ENCODE results near the gene USP30. TPM values are rescaled to one million over a fixed set of nuclear protein-coding genes. Genes with fewer than 3 reads are reported as not detected.

Gene USP30
- total RNA-seq, 2 experiments from 2014 or later: 5.5 to 7.2 TPM

DNA sequence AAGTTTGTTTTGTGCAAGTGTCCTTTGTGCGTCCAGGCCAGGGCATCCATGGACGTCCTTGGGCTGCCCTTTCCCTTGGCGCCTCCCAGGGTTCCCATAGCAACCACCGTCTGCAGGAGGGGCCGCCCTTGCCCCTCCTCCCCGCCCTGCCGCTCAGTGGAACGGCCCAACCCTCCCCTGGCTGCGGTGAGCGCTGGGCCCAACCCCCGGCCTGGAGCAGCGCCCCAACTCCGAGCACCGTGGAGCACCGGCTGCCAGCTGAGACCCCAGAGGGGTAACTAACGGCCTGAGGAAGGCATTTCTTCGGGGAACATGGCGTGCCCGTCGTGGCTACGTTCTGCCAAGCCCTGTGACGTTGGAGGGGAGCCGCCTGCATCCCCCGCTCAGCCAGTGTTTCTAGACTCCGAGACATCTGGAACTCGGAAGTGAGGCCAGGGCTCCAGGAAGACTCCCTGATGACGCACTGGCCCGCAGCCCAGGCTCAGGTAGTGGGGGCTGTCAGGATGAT lies 58.7 kb downstream of the USP30 start:
- Mint-ChIP-seq H3K4me1 (peaks cover 24% of the 10 kb centered on the region), H3K36me3 (ENCODE audit: low read depth) (peaks cover 17% of the 10 kb centered on the region), H3K4me3 (peak overlapping the region; percentile 70), H3K9me3 (no peaks in the 10 kb centered on the region), H3K27me3 (no peaks in the 10 kb centered on the region), H3K27ac (peak overlapping the region; percentile 69)
- CTCF ChIA-PET: interaction anchor here (0.6 to 1.4 kb wide), 7 partner anchors 9 to 305 kb away, joined by 3 to 9 read pairs (median 4); partner anchors contain the start of gene ALKBH2
- POLR2A ChIA-PET: no interaction called here
- peak; percentile 60 for DNase-seq

DNA sequence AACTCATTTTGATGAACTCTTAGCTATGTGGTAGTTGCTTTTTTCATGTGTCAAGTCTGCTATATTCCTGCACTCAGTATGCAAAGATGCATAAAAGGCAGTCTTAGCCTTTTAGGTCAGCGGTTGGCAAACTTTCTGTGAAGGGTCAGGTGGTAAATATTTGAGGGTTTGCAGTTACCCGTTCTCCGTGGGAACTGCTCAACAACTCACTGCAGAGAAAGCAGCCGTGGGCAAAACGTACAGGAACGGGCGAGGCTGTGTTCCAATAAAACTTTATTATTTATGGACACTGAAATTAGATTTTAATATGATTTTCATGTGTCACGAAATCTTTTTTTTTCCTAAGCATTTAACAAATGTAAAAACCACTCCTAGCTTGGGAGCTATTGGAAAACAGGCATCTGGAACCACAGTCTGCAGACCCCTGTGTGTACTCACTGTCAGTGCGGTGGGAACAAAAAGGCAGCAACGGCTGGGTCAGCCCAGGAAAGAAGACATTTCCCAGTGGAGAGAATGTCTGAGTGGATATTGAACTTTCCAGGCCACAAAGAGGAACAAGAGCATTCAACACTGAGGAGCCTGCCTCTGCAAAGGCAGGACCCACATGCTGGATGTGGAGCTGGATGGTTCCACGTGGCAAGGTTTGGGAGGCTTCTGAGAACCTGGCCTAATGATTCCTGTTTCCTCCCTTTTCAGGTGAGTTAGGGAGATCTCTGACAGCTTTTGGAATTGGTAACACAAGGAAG lies 60.5 kb downstream of the USP30 start:
- POLR2A ChIA-PET: interaction anchor here (0.6 kb wide), 1 partner anchor 64 kb away, joined by 3 read pairs; no protein-coding TSS in a partner anchor
- Mint-ChIP-seq H3K9me3 (no peaks in the 10 kb centered on the region), H3K27ac (no peak overlapping the region), H3K4me1 (peaks cover 24% of the 10 kb centered on the region), H3K27me3 (no peaks in the 10 kb centered on the region), H3K4me3 (no peak overlapping the region), H3K36me3 (ENCODE audit: low read depth) (peaks cover 10% of the 10 kb centered on the region)
- CTCF ChIA-PET: interaction anchor here (0.6 to 1.6 kb wide), 5 partner anchors 15 to 535 kb away, joined by 3 to 5 read pairs (median 3); no protein-coding TSS in a partner anchor
- DNase-seq: no peak

DNA sequence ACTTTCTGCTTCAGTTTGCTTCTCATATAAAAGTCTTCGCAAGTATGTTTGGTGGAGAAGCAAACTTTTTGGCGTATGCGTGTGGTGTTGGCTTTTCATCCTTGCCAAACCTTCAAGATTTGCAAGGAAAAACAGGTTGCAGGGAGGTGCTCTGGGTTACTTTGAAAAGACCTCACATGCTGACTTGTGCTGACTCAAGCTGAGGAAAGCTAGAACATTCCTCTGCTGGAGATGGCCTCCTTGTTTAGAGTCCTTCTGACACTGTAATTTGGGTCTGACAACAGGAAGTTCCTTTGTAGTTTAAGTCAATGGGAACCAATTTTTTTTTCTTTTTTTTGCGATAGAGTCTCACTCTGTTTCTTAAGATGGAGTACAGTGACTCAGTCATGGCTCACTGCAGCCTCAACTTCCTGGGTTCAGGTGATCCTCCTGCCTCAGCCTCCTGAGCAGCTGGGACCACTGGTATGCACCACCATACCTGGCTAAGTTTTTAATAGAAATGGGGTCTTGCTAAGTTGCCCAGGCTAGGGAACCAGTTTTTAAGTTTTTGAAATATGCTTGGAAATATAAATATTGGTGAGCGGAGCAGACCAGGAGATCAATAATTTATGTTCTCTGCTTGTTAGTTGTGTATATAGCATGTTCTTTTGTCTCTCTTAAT lies 61.4 kb downstream of the USP30 start:
- no peaks in the 10 kb centered on the region for H3K9me3 Mint-ChIP-seq
- no peaks in the 10 kb centered on the region for H3K27me3 Mint-ChIP-seq
- no peak overlapping the region for H3K27ac Mint-ChIP-seq
- H3K4me3 Mint-ChIP-seq: no peak overlapping the region
- ChIA-PET CTCF (interaction anchor here (0.6 to 1.3 kb wide), 2 partner anchors 13 to 612 kb away, joined by 3 to 4 read pairs; no protein-coding TSS in a partner anchor), POLR2A (no interaction called here)
- DNase-seq: no peak
- peaks cover 23% of the 10 kb centered on the region for H3K4me1 Mint-ChIP-seq
- H3K36me3 Mint-ChIP-seq (ENCODE audit: low read depth): peaks cover 6% of the 10 kb centered on the region

DNA sequence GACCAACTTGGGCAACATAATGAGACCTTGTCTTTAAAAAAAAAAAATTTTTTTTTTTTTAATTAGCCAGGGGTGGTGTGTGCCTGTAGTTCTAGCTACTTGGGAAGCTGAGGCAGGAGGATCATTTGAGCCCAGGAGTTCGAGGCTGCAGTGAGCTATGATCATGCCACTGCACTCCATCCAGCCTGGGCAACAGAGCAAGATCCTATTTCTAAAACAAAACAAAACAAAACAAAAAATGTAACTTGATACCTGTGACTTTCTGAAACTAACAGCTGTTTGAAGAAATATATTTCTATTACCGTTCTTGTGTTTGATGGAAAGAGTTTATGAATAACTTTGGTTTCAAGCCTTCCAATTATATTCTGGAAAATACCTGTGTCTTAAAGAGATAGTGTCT lies 62.3 kb downstream of the USP30 start:
- DNase-seq: no peak
- Mint-ChIP-seq H3K36me3 (ENCODE audit: low read depth) (peaks cover 1% of the 10 kb centered on the region), H3K27me3 (no peaks in the 10 kb centered on the region), H3K4me1 (peaks cover 23% of the 10 kb centered on the region), H3K4me3 (no peak overlapping the region), H3K27ac (no peak overlapping the region), H3K9me3 (no peaks in the 10 kb centered on the region)
- CTCF ChIA-PET: interaction anchor here (0.5 to 1.4 kb wide), 5 partner anchors 14 to 586 kb away, joined by 3 to 4 read pairs (median 3); partner anchors contain the start of gene ALKBH2
- POLR2A ChIA-PET: no interaction called here

DNA sequence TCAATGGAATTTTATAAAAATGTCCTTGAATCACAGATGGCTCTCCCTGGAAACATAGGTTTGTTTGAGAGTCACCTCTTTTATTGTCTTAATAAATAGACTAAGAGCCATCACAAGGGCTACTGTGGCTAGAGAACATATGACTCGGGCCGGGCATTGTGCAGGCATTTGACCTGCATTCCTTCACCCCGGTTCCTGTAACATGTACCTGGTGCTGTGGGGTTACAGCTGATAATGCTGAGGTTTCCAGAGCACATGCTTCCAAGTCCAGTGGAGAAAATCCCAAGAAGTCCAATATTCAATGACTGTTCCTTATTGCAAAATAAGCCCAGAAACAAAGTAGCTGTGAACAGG lies 63.0 kb downstream of the USP30 start:
- DNase-seq: no peak
- Mint-ChIP-seq H3K36me3 (ENCODE audit: low read depth) (no peaks in the 10 kb centered on the region), H3K27me3 (no peaks in the 10 kb centered on the region), H3K4me1 (peaks cover 22% of the 10 kb centered on the region), H3K4me3 (no peak overlapping the region), H3K27ac (no peak overlapping the region), H3K9me3 (no peaks in the 10 kb centered on the region)
- ChIA-PET CTCF (interaction anchor here (1.4 kb wide), 1 partner anchor 22 kb away, joined by 3 read pairs; the partner anchor contains the start of gene ALKBH2), POLR2A (no interaction called here)

GRCh38 chr12:109115758-109116610 lies 63.6 kb downstream of the USP30 start, which contains the start of gene ACACB:
TSS of gene ACACB (plus strand) at chr12:109116587. CDS start at chr12:109139406, 22,819 bp downstream.
- Mint-ChIP-seq H3K27me3 (no peaks in the 10 kb centered on the region), H3K27ac (no peak within 1 kb of the TSS), H3K4me1 (peaks cover 17% of the 10 kb centered on the region), H3K36me3 (ENCODE audit: low read depth) (no peaks in the 10 kb centered on the region), H3K4me3 (no peak within 1 kb of the TSS), H3K9me3 (no peaks in the 10 kb centered on the region)
- CTCF ChIA-PET: interaction anchor here (1.4 kb wide), 1 partner anchor 23 kb away, joined by 3 read pairs; the partner anchor contains the start of gene ALKBH2
- POLR2A ChIA-PET: no interaction called here
- DNase-seq: no peak

DNA sequence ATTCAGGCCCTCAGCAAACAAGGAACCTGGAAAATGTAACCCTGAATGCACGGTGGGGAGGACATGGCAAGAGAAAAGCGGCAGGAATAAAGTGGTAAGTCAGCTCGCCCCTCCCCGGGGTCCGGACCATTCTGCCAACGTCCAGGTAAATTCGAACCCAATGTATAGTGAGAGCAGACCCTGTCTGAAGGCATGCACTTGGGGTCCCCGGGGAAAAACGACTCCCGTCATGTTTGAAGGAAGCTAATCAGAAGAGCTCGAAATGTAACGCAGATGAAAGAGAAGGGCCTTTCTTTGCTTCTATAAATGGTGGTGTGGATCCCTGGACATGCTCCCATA lies 64.2 kb downstream of the USP30 start:
- H3K36me3 Mint-ChIP-seq (ENCODE audit: low read depth): no peaks in the 10 kb centered on the region
- DNase-seq: no peak
- H3K4me3 Mint-ChIP-seq: no peak overlapping the region
- H3K9me3 Mint-ChIP-seq: no peaks in the 10 kb centered on the region
- H3K27ac Mint-ChIP-seq: no peak overlapping the region
- H3K4me1 Mint-ChIP-seq: peaks cover 15% of the 10 kb centered on the region
- ChIA-PET CTCF (no interaction called here), POLR2A (no interaction called here)
- no peaks in the 10 kb centered on the region for H3K27me3 Mint-ChIP-seq

- Mint-ChIP-seq H3K9me3 (no peaks in the 10 kb centered on the region), H3K36me3 (ENCODE audit: low read depth) (no peaks in the 10 kb centered on the region), H3K27me3 (no peaks in the 10 kb centered on the region), H3K4me1 (peaks cover 6% of the 10 kb centered on the region), H3K4me3 (no peak overlapping the region), H3K27ac (no peak overlapping the region)
- CTCF ChIA-PET: interaction anchor here (1.1 to 1.7 kb wide), 3 partner anchors 8 to 265 kb away, joined by 3 to 9 read pairs (median 3); partner anchors contain the start of gene ALKBH2
- POLR2A ChIA-PET: no interaction called here
- DNase-seq: no peak
Measured at GRCh38 chr12:109120095-109120494, 67.7 kb downstream of the USP30 start.

GRCh38 chr12:109120557-109120956 lies 68.2 kb downstream of the USP30 start:
- H3K36me3 Mint-ChIP-seq (ENCODE audit: low read depth): no peaks in the 10 kb centered on the region
- no peaks in the 10 kb centered on the region for H3K9me3 Mint-ChIP-seq
- H3K27me3 Mint-ChIP-seq: no peaks in the 10 kb centered on the region
- ChIA-PET POLR2A (no interaction called here), CTCF (interaction anchor here (1.1 to 1.7 kb wide), 3 partner anchors 9 to 265 kb away, joined by 3 to 9 read pairs (median 3); partner anchors contain the start of gene ALKBH2)
- no peak overlapping the region for H3K4me3 Mint-ChIP-seq
- DNase-seq: no peak
- no peak overlapping the region for H3K27ac Mint-ChIP-seq
- peaks cover 4% of the 10 kb centered on the region for H3K4me1 Mint-ChIP-seq

GRCh38 chr12:109121346-109121880 lies 69.0 kb downstream of the USP30 start:
- Mint-ChIP-seq H3K9me3 (no peaks in the 10 kb centered on the region), H3K4me1 (no peaks in the 10 kb centered on the region), H3K4me3 (no peak overlapping the region), H3K36me3 (ENCODE audit: low read depth) (no peaks in the 10 kb centered on the region), H3K27me3 (no peaks in the 10 kb centered on the region), H3K27ac (no peak overlapping the region)
- POLR2A ChIA-PET: no interaction called here
- CTCF ChIA-PET: no interaction called here
- DNase-seq: no peak

GRCh38 chr12:109124878-109125648 lies 72.7 kb downstream of the USP30 start:
- DNase-seq: no peak
- no peaks in the 10 kb centered on the region for H3K9me3 Mint-ChIP-seq
- H3K27ac Mint-ChIP-seq: no peak overlapping the region
- no peak overlapping the region for H3K4me3 Mint-ChIP-seq
- H3K36me3 Mint-ChIP-seq (ENCODE audit: low read depth): no peaks in the 10 kb centered on the region
- ChIA-PET CTCF (interaction anchor here (1.0 to 1.4 kb wide), 2 partner anchors 14 to 29 kb away, joined by 3 to 4 read pairs; no protein-coding TSS in a partner anchor), POLR2A (no interaction called here)
- no peaks in the 10 kb centered on the region for H3K27me3 Mint-ChIP-seq
- no peaks in the 10 kb centered on the region for H3K4me1 Mint-ChIP-seq

- H3K4me1 Mint-ChIP-seq: no peaks in the 10 kb centered on the region
- no peak for DNase-seq
- no peaks in the 10 kb centered on the region for H3K36me3 Mint-ChIP-seq (ENCODE audit: low read depth)
- ChIA-PET POLR2A (no interaction called here), CTCF (interaction anchor here (1.3 to 1.4 kb wide), 2 partner anchors 14 kb away, joined by 3 to 4 read pairs; no protein-coding TSS in a partner anchor)
- no peaks in the 10 kb centered on the region for H3K27me3 Mint-ChIP-seq
- H3K27ac Mint-ChIP-seq: no peak overlapping the region
- no peak overlapping the region for H3K4me3 Mint-ChIP-seq
- H3K9me3 Mint-ChIP-seq: no peaks in the 10 kb centered on the region
Measured at GRCh38 chr12:109125791-109126190, 73.4 kb downstream of the USP30 start.
